Superior temporal gyrus (tissue), 1 donor: ENCODE measurements around the gene CDKN2D.

ENCODE experiments used
- DNase-seq: peaks from one replicate; pipeline ENCODE4 v3.0.0-alpha.2; 2016; ENCODE audit errors: extremely low spot score

The CDKN2D gene

GRCh38 chr19:10520652-10521318, 48.0 kb downstream of the CDKN2D start:
- DNase-seq = no peak

GRCh38 chr19:10519421-10519820, 49.4 kb downstream of the CDKN2D start:
- no peak for DNase-seq

- peak; percentile 48 for DNase-seq
Observed at GRCh38 chr19:10518444-10519361, 50.1 kb downstream of the CDKN2D start.

GRCh38 chr19:10517760-10518443, 50.9 kb downstream of the CDKN2D start:
- peak; percentile 47 for DNase-seq

GRCh38 chr19:10517361-10517759, 51.4 kb downstream of the CDKN2D start, which contains the start of gene S1PR5:
S1PR5 (minus strand) TSS chr19:10517447; CDS start chr19:10515011, 2,436 bp downstream.
- DNase-seq = peak; percentile 90

GRCh38 chr19:10516671-10517286, 52.0 kb downstream of the CDKN2D start:
- peak; percentile 47 for DNase-seq
